Mesenteric fat pad (tissue), 1 donor: ENCODE data around the gene CYP24A1. TPM values are rescaled to one million over a fixed set of nuclear protein-coding genes. Genes with fewer than 3 reads are reported as not detected.
"Not testable (repeated sequence)": the region's sequence is repeated elsewhere in the genome, so short reads cannot be mapped to it uniquely, and the experiment has no call there.

ENCODE experiments used
- DNase-seq: peaks from one replicate; pipeline ENCODE4 v3.0.0-alpha.2; 2020; ENCODE audit warnings: low spot score
- total RNA-seq: library from RNA; stranded (reverse); fragmentation: NEBNext Ultra II Directional; extraction: Animal tissue kit (Norgen Biotek cat#: 25700); gene quantifications from one replicate; pipeline ENCODE4 v1.2.1, GENCODE V29; 2021
- donor health status: DM: yes; HTN: yes; CAD: no.

The CYP24A1 gene
- total RNA-seq, 1 donor from 2014 or later, result not detected

DNA sequence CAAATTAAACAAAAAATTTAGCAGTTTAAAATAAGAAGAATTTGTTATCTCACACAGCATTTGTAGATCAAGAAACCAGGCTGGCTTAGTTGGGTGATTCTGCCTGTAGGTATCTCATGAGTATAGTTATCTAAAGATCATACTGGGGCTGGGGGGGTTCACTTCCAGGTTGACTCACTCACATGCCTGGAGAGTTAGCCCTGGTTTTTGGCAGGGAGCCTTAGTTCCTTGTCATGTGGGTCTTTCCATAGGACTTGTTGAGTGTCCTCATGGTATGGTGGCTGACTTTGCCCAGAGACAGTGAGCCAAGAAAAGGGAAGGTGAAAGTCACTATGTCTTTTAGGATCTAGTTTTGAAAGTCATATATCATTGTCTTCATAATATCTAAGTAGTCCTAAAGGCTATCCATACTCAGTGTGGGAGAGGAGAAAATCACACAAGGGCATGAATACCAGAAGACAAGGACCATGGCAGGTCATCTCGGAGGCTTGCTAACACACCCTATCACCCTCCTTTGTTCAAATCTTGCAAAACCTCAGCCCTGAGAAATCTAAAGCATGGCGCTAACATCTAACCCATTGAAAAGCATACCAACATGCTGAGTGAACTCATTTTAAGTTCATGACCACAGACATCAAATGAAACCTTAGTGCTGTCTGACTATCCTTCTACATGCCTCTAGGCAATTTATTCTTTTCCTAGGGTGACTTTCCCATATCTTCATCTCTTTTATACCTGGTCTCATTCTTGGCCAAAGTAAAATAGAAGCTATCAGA is 39.2 kb downstream of the CYP24A1 start:
- no peak for DNase-seq

GRCh38 chr20:54133434-54134427 is 40.1 kb downstream of the CYP24A1 start:
- DNase-seq, result no peak

- DNase-seq, result no peak
These were observed 41.0 kb downstream of the CYP24A1 start for GRCh38 chr20:54132612-54133433.

- DNase-seq, result no peak
These were observed 41.8 kb downstream of the CYP24A1 start for GRCh38 chr20:54131675-54132611.

- DNase-seq, result not testable (repeated sequence)
These were observed 42.7 kb downstream of the CYP24A1 start for GRCh38 chr20:54131125-54131524.

- no peak for DNase-seq
These were observed 44.4 kb downstream of the CYP24A1 start for GRCh38 chr20:54129350-54129749.

- no peak for DNase-seq
These were observed 45.8 kb downstream of the CYP24A1 start for GRCh38 chr20:54127855-54128574.

- DNase-seq, result no peak
These were observed 46.8 kb downstream of the CYP24A1 start for GRCh38 chr20:54126806-54127655.

- not testable (repeated sequence) for DNase-seq
These were observed 47.5 kb downstream of the CYP24A1 start for GRCh38 chr20:54126328-54126727.

GRCh38 chr20:54123587-54124180 is 50.1 kb downstream of the CYP24A1 start:
- DNase-seq, result no peak

GRCh38 chr20:54122681-54123586 is 50.9 kb downstream of the CYP24A1 start:
- no peak for DNase-seq

GRCh38 chr20:54122189-54122588 is 51.6 kb downstream of the CYP24A1 start:
- DNase-seq, result no peak

DNA sequence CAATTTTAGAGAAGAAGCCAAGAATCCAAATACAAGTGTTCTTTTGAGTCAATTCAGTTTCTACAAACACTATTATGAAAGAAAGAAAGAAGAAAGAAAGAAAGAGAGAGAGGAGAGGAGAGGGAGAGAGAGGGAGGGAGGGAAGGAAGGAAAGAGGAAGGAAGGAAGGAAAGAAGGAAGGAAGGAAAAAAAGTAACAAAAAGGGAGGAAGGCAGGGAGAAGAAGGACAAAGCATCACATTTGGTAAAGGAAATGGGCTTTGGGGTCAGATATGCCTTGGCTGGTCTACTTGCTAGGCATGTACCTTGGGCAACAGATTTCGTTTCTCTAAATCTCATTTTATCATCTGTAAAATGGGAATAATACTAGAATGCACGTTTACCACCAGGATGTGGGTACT is 54.0 kb downstream of the CYP24A1 start:
- DNase-seq, result no peak

- no peak for DNase-seq
These were observed 55.4 kb downstream of the CYP24A1 start for GRCh38 chr20:54118220-54119001.

DNA sequence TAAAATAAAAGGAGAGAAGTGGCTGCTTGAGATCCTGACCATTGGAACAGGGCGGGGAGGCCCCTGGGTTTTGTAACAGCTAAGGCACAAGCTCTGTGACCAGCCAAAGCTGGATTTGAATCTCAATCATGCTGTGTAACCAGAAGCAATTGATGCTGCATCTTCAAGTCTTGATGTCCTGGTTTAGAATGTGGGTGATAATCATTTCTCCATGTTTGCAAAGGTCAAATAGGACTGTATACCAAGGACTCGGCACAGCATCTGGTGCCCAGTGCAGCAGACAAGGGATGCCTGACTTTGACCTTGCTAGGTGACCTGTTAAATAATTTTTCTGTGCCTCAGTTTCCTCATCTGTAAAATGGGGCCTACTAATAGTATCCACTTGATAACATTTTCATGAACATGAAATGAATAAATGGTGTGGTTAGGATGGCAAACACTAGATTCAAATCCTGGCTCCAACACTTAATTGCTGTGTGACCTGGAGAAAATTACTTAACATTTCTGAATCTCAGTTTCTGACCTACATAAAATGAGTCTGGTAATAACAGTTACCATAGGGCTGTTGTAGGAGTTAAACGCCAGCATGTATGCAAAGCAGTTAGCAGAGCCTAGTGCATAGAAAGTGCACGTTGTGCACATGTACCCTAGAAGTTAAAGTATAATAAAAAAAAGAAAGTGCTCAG is 57.1 kb downstream of the CYP24A1 start:
- DNase-seq, result no peak
